GM23248 (cell line): ENCODE measurements around the gene SMIM9.

Experiments
- EZH2 ChIP-seq: fragments of 200-600 bp; sonication (generic); IDR thresholded peaks from 2 replicates; pipeline ENCODE4 v1.6.1; 2018; ENCODE audit warnings: antibody characterized with exemption, mild to moderate bottlenecking; ENCODE audit not compliant: insufficient read depth, poor library complexity, severe bottlenecking
- EZH2phosphoT487 ChIP-seq: fragments of 200-600 bp; sonication (generic); IDR thresholded peaks from 2 replicates; pipeline ENCODE4 v1.6.1; 2018; ENCODE audit warnings: antibody characterized with exemption, moderate library complexity, mild to moderate bottlenecking, low read depth; ENCODE audit not compliant: insufficient read depth

- TF ChIP-seq EZH2 (no peak), EZH2phosphoT487 (no peak)
Measured at GRCh38 chrX:154824638-154825037, 9.8 kb downstream of the SMIM9 start.
